ENCODE data around the gene LTC4S. TPM values are rescaled to one million over a fixed set of nuclear protein-coding genes. Genes with fewer than 3 reads are reported as not detected.

LTC4S gene
- total RNA-seq, 1 experiment from 2014 or later = 2.4 TPM

DNA sequence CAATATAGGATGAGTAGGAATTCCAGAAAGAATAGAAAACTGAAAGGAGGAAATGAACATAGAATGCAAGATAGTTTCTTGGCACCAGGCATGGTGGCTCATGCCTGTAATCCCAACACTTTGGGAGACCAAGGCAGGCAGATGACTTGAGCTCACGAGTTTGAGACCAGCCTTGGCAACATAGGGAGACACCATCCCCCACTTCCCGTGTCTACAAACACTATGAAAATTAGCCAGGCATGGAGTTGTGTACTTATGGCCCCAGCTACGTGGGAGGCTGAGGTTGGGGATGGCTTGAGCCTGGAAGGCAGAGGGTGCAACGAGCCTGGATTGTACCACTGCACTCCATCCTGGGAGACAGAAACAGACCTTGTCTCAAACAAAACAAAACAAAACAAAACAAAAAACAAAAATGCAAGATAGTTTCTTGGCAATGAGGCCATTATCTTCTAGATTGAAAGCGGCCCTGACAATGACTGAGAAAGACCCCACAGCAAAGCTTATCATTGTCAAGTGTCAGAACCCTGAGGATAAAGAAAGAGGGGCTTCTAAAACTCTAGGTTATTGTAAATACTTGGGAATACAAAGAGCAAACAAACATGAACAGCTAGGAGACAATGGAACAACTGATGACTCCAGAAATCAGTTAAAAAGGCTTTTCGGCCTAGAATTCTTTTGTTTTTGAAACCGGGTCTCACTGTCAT is 36.1 kb downstream of the LTC4S start:
- no peak overlapping the region for H3K4me3 Mint-ChIP-seq (ENCODE audit: unreplicated experiment)
- peaks cover 14% of the 10 kb centered on the region for H3K36me3 ChIP-seq (ENCODE audit: control insufficient read depth, insufficient read depth, low read length)
- no peaks in the 10 kb centered on the region for H3K27me3 Mint-ChIP-seq (ENCODE audit: insufficient read depth, unreplicated experiment)

DNA sequence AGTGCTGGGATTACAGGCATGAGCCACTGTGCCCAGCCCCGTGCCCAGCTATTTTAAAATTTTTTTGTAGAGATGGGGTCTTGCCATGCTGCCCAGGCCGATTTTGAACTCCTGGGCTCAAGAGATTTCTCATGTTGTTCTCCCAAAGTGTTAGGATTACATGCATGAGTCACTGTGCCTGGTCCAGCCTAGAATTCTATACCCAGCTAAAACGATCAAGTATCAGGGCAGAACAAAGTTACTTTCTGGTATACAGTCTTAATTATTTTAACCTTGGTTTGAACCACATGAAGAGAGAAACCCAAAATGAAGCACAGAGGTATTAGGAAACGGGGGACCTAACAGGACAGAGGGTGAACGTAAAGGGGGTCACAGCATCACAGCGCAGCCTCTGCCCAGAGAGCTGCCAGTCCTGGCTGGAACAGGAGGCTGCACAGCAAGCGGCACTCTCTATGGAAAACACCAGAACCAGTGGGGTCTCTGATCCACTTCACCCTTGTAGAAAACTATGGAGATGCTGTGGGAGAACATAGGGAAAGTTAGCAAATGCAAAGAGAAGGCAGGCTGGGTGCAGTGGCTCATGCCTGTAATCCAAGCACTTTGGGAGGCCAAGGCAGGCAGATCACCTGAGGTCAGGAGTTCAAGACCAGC is 37.2 kb downstream of the LTC4S start:
- no peaks in the 10 kb centered on the region; the same call in 1 of the 2 replicates for H3K4me1 ChIP-seq
- no peaks in the 10 kb centered on the region for H3K27me3 Mint-ChIP-seq (ENCODE audit: insufficient read depth, unreplicated experiment)
- BruUV-seq (replicated peaks) = no TSS peak
- H3K27me3 ChIP-seq (replicated peaks; ENCODE audit: control insufficient read depth, insufficient read depth, low read length) = no peaks in the 10 kb centered on the region
- TF ChIP-seq, protein P1, sequence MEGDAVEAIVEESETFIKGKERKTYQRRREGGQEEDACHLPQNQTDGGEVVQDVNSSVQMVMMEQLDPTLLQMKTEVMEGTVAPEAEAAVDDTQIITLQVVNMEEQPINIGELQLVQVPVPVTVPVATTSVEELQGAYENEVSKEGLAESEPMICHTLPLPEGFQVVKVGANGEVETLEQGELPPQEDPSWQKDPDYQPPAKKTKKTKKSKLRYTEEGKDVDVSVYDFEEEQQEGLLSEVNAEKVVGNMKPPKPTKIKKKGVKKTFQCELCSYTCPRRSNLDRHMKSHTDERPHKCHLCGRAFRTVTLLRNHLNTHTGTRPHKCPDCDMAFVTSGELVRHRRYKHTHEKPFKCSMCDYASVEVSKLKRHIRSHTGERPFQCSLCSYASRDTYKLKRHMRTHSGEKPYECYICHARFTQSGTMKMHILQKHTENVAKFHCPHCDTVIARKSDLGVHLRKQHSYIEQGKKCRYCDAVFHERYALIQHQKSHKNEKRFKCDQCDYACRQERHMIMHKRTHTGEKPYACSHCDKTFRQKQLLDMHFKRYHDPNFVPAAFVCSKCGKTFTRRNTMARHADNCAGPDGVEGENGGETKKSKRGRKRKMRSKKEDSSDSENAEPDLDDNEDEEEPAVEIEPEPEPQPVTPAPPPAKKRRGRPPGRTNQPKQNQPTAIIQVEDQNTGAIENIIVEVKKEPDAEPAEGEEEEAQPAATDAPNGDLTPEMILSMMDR (IDR thresholded peaks at IDR 0.05; ENCODE audit: insufficient read depth in 1 of 2, low read depth in 1 of 2, low read length in 1 of 2, severe bottlenecking in 1 of 2, unreplicated experiment in 1 of 2) = no peak
- intact Hi-C loops (cut with micrococcal nuclease; ENCODE audit: unreplicated experiment) = no loop called here
- ChIA-PET POLR2A (no interaction called here), CTCF (no interaction called here)
- DNase-seq = no peak
- no peaks in the 10 kb centered on the region for H3K9me3 ChIP-seq
- no peaks in the 10 kb centered on the region for H3K4me1 Mint-ChIP-seq (ENCODE audit: low read depth, unreplicated experiment)
- peaks cover 11% of the 10 kb centered on the region for H3K36me3 ChIP-seq (ENCODE audit: control insufficient read depth, insufficient read depth, low read length)
- peaks cover 96% of the 10 kb centered on the region for H3K36me3 Mint-ChIP-seq (ENCODE audit: insufficient read depth, unreplicated experiment)
- H3K9me3 Mint-ChIP-seq (ENCODE audit: unreplicated experiment) = no peaks in the 10 kb centered on the region
- H3K27ac Mint-ChIP-seq (ENCODE audit: unreplicated experiment) = no peak overlapping the region
- H3K4me3 Mint-ChIP-seq (ENCODE audit: unreplicated experiment) = no peak overlapping the region
- no peak overlapping the region for H3K4me3 ChIP-seq (ENCODE audit: low read depth, low read length)

More for the DNA sequence above, 36.1 kb downstream of the LTC4S start:
- Histone ChIP-seq H3K4me3 (ENCODE audit: low read depth, low read length) (no peak overlapping the region), H3K27me3 (replicated peaks; ENCODE audit: control insufficient read depth, insufficient read depth, low read length) (no peaks in the 10 kb centered on the region), H3K4me1 (peaks cover 9% of the 10 kb centered on the region), H3K9me3 (no peaks in the 10 kb centered on the region)
- intact Hi-C loops (cut with micrococcal nuclease; ENCODE audit: unreplicated experiment) = no loop called here
- ChIA-PET CTCF (no interaction called here), POLR2A (no interaction called here)
- BruUV-seq (replicated peaks) = no TSS peak
- DNase-seq = no peak
- TF ChIP-seq, protein P1 (IDR thresholded peaks at IDR 0.05; ENCODE audit: insufficient read depth in 1 of 2, low read depth in 1 of 2, low read length in 1 of 2, severe bottlenecking in 1 of 2, unreplicated experiment in 1 of 2) = no peak
- no peak overlapping the region for H3K27ac Mint-ChIP-seq (ENCODE audit: unreplicated experiment)
- peaks cover 2% of the 10 kb centered on the region for H3K4me1 Mint-ChIP-seq (ENCODE audit: low read depth, unreplicated experiment)
- no peaks in the 10 kb centered on the region for H3K9me3 Mint-ChIP-seq (ENCODE audit: unreplicated experiment)
- peaks cover 96% of the 10 kb centered on the region for H3K36me3 Mint-ChIP-seq (ENCODE audit: insufficient read depth, unreplicated experiment)

DNA sequence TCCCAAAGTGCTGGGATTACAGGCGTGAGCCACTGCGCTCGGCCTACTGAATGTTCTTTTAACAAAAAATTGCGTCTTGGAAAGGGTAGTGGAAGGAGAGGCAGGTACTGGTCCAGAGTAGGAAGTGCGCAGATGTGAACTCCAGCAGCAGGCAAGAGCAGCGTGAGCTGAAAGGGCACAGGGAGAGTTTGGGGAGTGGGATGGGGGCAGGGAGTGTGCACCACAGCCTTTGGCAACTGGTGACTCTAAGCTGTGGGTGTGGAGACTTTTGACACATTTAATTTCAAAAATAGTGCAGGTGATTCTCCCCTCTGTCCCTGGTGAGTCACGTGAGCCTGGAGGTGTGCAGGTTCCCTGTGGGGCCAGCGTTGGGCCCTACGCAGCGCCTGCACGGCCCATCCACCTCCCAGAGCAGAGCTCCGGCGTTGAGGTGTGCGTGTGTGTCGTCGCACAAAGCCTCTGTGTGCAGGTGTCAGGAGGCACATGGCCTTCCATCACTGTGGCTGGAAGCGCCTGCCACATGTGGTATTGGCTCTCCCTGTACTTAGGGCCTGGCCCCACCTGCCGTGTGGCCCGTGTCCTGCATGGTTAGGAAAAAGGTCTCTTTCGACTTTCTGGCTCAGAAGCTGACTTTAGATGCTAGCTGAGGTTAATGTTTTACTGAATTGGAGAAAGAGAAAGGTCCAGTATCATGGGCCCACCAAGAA is 38.4 kb downstream of the LTC4S start:
- Mint-ChIP-seq H3K4me1 (ENCODE audit: low read depth, unreplicated experiment) (no peaks in the 10 kb centered on the region), H3K4me3 (ENCODE audit: unreplicated experiment) (no peak overlapping the region), H3K36me3 (ENCODE audit: insufficient read depth, unreplicated experiment) (peaks cover 96% of the 10 kb centered on the region), H3K27ac (ENCODE audit: unreplicated experiment) (peak overlapping the region; percentile 45), H3K9me3 (ENCODE audit: unreplicated experiment) (no peaks in the 10 kb centered on the region), H3K27me3 (ENCODE audit: insufficient read depth, unreplicated experiment) (no peaks in the 10 kb centered on the region)
- H3K4me1 ChIP-seq = no peaks in the 10 kb centered on the region
- ChIA-PET POLR2A (interaction anchor here (0.5 kb wide), 1 partner anchor 13 kb away, joined by 9 read pairs; no protein-coding TSS in a partner anchor), CTCF (interaction anchor here (0.9 kb wide), 1 partner anchor 37 kb away, joined by 11 read pairs; no protein-coding TSS in a partner anchor)
- TF ChIP-seq, protein P1 (IDR thresholded peaks at IDR 0.05; ENCODE audit: insufficient read depth in 1 of 2, low read depth in 1 of 2, low read length in 1 of 2, severe bottlenecking in 1 of 2, unreplicated experiment in 1 of 2) = no peak
- no peak for DNase-seq
- no peaks in the 10 kb centered on the region for H3K9me3 ChIP-seq
- intact Hi-C loops (cut with micrococcal nuclease; ENCODE audit: unreplicated experiment) = no loop called here
- peaks cover 12% of the 10 kb centered on the region for H3K36me3 ChIP-seq (ENCODE audit: control insufficient read depth, insufficient read depth, low read length)
- H3K27me3 ChIP-seq (replicated peaks; ENCODE audit: control insufficient read depth, insufficient read depth, low read length) = no peaks in the 10 kb centered on the region
- BruUV-seq (replicated peaks) = no TSS peak
- no peak overlapping the region for H3K4me3 ChIP-seq (ENCODE audit: low read depth, low read length)

Measured in Caco-2 (cell line).